Mucosa of descending colon (tissue), 3 donors: ENCODE results near the gene LAPTM5. TPM values are rescaled to one million over a fixed set of nuclear protein-coding genes. Genes with fewer than 3 reads are reported as not detected.

Experiments used
- ATAC-seq: fragments of 200-7000 bp; cut with Tn5 transposase; one replicate; pipeline ENCODE4 v1.9.1; 2020; ENCODE audit warnings: mild to moderate bottlenecking, moderate library complexity
- DNase-seq, 3 donors: peaks; one replicate each; pipeline ENCODE4 v3.0.0-alpha.2; 2020
- H3K36me3 ChIP-seq: fragments of 200-600 bp; one replicate; pipeline ENCODE4 v1.8.0; 2021; ENCODE audit warnings: low read depth, mild to moderate bottlenecking
- H3K4me1 ChIP-seq: fragments of 200-600 bp; one replicate; pipeline ENCODE4 v1.8.0; 2021; ENCODE audit warnings: low read depth, mild to moderate bottlenecking
- H3K4me3 ChIP-seq: fragments of 200-600 bp; one replicate; pipeline ENCODE4 v1.8.0; 2021; ENCODE audit warnings: mild to moderate bottlenecking
- H3K9me3 ChIP-seq: fragments of 200-600 bp; one replicate; pipeline ENCODE4 v1.8.0; 2021; ENCODE audit warnings: mild to moderate bottlenecking
- intact Hi-C, 2 donors: fragments of 100-400 bp; cut with DNase I in 1 of 2; cut with micrococcal nuclease in 1 of 2; formaldehyde crosslinking; loops; one replicate each; pipeline versions ENCODE4 v1.11.0 to v1.11.1; 2022; cut with DNase I, micrococcal nuclease
- total RNA-seq, 3 donors: library from RNA; stranded (reverse); fragmentation: NEBNext Ultra II Directional in 2 of 3; extraction: Animal tissue kit (Norgen Biotek cat#: 25700) in 2 of 3; gene quantifications; one replicate each; pipeline versions ENCODE4 v1.2.1 to v1.2.4, GENCODE V29; 2021 to 2023
- TF ChIP-seq, protein P1 (sequence below): fragments of 200-600 bp; IDR thresholded peaks from one replicate; pipeline ENCODE4 v1.8.0; 2022; ENCODE audit warnings: antibody characterized with exemption, mild to moderate bottlenecking
- donor health status: DM: no; HTN: no; CAD: no; lungs with moderate emphysema.
- donor health status: DM: no; HTN: no; CAD: no.
- donor health status: DM: no; HTN: yes; CAD: no.

The LAPTM5 gene
- total RNA-seq, 3 donors from 2014 or later: 24.1 to 71.1 (median 48.1) TPM

DNA sequence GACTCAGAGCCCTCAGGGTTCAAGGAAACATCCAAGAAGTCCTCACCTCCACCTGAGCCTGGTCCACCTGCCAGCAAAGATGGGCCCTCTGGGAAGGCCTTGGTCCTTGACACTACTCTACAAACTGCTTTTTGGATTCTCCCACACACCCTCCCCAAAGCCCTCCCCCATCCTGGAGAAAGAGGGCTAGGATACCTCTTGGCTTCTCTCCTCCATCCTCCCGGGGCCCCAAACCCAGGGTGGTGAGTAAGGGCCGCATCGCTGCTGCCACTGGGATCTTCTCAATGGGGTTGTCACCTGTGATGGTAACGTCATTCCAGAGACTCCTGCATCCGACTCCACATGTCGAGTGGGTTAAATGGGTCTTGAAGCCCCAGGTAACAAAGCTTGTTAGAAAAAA lies 60.7 kb downstream of the LAPTM5 start:
- Histone ChIP-seq H3K9me3 (no peaks in the 10 kb centered on the region), H3K4me1 (no peaks in the 10 kb centered on the region), H3K4me3 (no peak overlapping the region), H3K36me3 (no peaks in the 10 kb centered on the region)
- no peak for DNase-seq
- no peak for ATAC-seq
- intact Hi-C loops: no loop called here
- TF ChIP-seq, protein P1, sequence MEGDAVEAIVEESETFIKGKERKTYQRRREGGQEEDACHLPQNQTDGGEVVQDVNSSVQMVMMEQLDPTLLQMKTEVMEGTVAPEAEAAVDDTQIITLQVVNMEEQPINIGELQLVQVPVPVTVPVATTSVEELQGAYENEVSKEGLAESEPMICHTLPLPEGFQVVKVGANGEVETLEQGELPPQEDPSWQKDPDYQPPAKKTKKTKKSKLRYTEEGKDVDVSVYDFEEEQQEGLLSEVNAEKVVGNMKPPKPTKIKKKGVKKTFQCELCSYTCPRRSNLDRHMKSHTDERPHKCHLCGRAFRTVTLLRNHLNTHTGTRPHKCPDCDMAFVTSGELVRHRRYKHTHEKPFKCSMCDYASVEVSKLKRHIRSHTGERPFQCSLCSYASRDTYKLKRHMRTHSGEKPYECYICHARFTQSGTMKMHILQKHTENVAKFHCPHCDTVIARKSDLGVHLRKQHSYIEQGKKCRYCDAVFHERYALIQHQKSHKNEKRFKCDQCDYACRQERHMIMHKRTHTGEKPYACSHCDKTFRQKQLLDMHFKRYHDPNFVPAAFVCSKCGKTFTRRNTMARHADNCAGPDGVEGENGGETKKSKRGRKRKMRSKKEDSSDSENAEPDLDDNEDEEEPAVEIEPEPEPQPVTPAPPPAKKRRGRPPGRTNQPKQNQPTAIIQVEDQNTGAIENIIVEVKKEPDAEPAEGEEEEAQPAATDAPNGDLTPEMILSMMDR: no peak

DNA sequence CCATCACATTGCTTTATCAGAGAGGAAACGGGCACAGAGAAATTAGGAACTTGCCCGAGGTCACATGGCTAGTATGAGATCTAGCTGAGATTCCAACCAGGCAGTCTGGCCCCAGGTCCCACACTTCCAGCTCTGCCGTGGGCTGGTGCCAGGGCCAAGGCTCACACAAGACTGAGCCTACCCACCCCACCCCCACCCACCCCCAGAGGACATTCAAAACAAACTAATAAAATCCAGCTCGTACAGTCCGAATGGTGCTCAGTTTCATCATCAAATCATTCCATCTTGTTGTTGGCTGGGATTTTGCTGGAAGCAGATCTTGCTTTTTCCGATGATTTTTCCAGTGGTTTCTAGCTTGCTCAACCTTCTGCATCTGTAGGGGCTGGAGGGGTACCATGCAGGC lies 62.1 kb downstream of the LAPTM5 start:
- ATAC-seq (peak; percentile 24), DNase-seq (no peak)
- Histone ChIP-seq H3K4me1 (no peaks in the 10 kb centered on the region), H3K36me3 (no peaks in the 10 kb centered on the region), H3K9me3 (no peaks in the 10 kb centered on the region), H3K4me3 (no peak overlapping the region)
- TF ChIP-seq, protein P1: no peak
- intact Hi-C loops: no loop called here

DNA sequence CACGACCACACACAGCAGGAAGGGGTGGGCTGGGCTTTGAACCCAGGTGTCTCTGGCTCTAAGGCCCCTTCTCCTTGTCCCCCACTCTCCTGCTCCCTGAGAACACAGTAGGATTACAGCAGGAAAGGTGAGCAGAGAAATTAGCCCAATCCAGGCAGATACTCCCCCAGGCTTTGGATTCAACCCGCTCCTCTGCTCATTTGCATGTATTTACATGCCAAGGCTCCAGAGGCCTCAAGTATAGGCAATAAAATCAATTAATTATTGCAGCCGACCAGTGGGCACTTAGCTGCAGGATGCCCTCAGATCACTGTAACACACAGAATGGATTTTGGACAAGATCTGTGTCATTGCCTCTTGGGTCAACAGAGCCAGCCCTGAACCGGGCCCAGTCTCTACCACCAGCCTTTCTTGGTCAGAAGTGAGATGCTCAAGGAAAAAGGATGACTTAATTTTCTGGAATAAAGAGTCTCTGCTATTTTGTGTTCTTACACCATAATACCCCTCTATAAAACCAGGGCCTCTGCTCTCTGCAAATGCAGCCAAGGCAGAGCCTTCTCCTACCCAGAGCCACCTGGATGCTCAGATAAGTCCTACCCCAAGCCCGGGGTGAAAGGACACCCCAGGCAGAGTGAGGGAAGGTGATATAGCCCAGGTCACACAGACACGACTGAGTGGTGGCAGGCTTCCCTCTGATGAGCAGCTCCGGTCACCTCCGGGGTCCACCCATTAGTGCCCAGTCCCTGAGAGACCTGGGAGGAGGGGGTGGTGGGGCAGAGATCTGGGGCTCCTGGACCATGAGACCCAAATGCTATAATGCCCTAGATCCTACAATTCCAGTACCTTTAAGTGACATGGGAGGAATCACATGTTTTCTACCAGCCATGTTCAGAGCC lies 63.0 kb downstream of the LAPTM5 start:
- no peak for DNase-seq
- H3K4me3 ChIP-seq: no peak overlapping the region
- intact Hi-C loops: no loop called here
- no peaks in the 10 kb centered on the region for H3K9me3 ChIP-seq
- no peak for ATAC-seq
- H3K36me3 ChIP-seq: no peaks in the 10 kb centered on the region
- TF ChIP-seq, protein P1: no peak
- H3K4me1 ChIP-seq: no peaks in the 10 kb centered on the region

DNA sequence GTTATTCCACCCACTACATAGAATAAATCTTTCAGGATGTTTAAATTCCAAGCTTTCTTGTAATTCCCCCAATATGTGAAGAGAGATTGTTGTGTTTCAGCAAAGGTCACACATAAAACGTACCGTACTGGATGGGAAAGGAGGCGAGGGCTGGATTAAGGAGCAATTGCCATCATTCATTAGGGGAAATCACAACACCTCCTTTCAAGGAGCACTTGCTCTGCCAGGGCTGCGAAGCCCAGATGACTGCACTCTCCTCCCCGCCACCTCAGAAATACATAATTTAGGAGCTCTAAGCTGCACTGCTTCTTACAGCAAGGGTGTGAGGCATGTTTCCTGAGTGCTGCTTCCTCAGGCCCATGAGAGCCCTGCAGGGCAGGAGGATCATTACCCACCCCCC lies 63.8 kb downstream of the LAPTM5 start:
- DNase-seq (no peak), ATAC-seq (no peak)
- Histone ChIP-seq H3K4me1 (no peaks in the 10 kb centered on the region), H3K9me3 (no peaks in the 10 kb centered on the region), H3K4me3 (no peak overlapping the region), H3K36me3 (no peaks in the 10 kb centered on the region)
- intact Hi-C loops: no loop called here
- TF ChIP-seq, protein P1: no peak

DNA sequence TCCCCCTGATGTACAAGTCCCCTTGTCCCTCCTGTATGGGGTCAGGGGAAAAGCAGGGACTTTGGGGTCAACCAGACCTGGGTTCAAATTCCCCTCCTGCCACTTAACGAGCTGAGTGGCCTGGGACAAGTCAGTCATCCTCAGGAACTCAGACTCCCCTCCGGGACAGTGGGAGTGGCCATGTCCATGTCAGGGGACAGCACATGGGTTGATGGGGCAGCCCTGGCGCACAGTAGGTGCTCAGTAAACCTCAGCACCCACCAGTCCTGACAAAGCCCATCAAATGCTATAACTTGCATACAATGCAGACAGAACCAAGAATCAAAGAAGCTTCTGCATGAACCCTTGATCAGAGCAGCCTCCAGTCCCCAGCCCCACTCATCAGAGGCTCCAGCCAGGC lies 64.2 kb downstream of the LAPTM5 start:
- intact Hi-C loops: no loop called here
- Histone ChIP-seq H3K9me3 (no peaks in the 10 kb centered on the region), H3K4me3 (no peak overlapping the region), H3K4me1 (no peaks in the 10 kb centered on the region), H3K36me3 (no peaks in the 10 kb centered on the region)
- TF ChIP-seq, protein P1: no peak
- ATAC-seq: no peak
- DNase-seq: no peak
